ENCODE data around the gene HTRA3.

Gene HTRA3

DNA sequence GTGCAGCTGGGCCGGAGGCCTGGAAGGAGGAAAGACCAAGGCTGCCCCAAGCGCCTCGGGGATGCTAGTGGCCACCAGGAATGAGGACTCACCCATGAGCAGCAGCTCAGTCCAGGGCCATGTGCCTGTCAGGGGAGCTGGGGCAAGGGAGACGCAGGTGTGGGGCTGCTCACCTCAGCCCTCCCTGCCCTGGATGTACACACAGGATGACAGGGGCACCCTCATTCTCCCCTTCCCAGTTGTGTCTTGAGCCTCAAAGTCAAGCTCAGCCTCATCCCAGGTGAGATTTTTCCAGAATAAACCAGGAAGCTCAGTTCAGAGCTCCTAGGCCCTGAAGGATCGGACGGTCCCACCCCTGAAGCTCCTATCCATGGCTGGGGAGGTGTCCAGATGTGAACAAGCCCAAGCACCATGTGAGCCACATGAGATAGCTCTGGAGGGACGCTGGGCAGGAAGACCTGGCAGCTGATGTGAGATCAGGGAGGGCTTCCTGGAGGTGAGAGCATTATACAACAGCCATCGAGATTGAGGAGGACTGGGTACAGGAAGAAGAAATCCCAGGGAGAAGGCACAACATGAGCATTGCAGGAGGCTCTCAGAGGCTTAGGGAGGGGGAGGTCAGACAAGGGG, 23.0 kb downstream of the HTRA3 start:
- DNase-seq (ENCODE audit: low read depth): no peak

DNA sequence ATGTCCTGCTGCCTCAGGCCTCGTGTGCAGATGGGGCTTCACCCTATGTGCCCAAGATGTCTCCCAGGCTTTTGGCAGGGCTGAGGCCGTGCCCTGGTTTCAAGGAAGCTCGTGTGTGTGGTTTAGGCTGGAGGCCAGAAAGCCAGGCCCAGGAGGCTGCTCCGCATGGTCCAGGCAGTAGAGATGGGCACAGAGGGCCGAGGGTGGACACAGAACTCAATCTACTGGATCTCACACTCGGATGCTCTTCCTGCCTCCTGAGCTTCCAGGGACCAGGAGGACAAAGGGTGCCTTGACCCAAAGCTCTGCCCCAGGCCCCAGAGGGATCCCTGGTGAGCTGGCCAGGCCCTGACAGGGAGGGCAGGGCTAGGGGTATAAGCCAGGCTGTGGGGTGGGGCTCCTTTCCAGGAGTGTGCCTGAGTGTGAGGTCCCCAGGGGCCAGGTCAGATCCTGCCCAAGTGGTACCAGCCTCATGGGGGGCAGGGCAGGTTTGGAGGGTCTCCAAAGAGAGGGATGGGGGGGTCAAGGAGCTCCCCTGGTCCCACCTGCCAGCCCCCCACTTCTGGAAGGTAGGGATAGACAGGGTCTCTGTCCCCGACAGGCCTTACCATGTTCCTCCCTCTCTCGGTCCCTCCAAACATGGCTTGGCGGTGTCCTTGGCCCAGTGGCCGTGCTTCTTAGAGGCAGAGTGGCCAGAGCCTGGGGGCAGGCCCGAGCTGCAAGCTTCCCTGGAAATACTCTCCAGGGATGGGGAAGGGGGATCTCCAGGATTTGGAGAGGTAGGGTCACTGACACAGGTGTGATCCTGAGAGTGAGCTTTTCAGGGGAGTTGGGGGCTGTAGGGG, 23.8 kb downstream of the HTRA3 start:
- DNase-seq (ENCODE audit: low read depth): no peak

DNA sequence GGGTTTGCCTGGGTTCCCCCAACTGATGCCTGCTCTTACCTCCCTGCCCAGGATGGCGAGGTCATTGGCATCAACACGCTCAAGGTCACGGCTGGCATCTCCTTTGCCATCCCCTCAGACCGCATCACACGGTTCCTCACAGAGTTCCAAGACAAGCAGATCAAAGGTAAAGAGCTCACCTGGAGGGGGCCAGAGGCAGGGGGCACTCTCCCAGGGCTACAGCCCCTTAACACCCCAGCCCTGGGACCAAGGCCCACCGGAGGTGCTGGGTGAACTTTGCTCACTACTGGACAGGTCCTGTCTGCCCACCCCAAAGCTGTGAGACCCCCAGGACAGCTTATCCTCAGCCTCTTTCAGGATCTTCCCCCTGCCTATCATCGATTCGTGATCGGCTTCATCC, 24.5 kb downstream of the HTRA3 start:
- no peak for DNase-seq (ENCODE audit: low read depth)

DNA sequence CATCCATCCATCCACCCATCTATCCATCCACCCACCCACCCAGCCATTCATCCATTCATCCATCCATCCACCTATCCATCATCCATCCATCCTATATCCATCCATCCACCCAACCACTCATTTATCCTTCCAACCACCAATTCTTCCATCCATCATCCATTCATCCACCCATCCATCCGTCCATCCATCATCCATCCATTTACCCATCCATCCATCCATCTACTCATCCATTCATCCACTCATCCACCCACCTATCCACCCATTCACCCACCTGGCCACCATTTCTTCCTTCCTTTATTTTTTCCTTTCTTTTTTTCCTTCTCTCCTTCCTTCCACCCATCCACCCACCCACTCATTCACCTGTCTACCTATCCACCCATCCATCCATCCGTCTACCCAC, 25.2 kb downstream of the HTRA3 start:
- DNase-seq (ENCODE audit: low read depth): no peak

DNA sequence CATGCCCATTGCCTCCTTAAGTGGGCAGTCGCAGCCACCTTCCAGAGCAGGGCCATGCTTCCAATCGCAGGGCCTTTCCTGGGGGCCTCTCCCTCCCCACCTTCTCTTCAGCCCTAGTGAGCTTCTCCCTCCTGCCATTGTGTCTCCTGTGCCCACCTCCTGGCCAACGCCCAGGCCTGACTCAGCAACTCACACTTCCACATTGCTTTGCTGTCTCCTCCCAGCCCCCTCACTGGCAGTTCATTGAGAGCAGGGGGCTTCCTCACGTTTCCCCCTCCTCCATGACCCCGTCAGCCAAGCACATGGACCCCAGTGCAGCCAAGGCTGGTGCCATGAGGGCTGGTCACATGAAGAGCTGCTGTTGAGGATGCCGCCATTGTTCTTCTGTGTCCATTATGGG, 25.9 kb downstream of the HTRA3 start:
- no peak for DNase-seq (ENCODE audit: low read depth)

DNA sequence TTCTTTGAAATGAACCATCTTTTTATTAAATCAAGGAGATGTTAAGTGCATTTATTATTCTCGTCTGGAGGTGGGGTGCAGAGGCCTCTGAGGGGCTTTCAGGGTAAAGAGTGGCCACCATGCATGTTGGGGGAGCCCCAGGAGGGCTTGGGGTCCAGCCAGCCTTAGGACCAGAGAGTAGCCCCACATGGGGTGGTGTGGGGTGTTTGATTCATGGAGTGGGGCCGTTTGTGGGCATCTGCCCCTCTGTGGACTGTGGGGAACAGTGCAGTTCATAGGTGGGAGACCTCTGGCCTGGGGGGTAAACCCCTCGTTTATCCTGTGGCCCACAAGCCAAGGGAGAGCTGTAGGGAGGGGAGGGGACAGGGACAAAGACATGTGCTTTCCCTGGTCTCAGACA, 26.9 kb downstream of the HTRA3 start:
- DNase-seq (ENCODE audit: low read depth): no peak

DNA sequence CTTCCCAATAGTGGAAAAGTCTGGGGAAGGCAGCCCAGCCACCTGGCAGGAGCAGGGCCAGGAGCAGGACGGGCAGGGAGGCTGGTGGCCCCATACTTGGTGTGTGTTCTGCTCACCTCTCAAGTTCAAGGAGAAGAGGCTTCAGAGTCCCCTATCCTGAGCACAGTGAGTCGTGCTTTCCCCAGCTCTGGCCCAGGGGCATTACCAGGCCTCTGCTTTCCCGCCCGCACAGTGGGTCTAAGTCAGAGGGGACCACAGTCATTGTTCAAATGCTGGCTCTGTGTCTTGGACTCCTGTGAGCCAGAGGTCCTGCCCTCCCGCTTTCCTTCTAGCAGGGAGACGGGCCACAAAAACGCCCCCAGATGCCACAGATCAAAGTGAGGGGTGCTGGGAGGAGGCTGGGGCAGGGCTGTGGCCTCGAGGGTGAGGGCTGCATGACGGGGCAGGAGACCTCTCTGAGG, 27.6 kb downstream of the HTRA3 start:
- no peak for DNase-seq (ENCODE audit: low read depth)

DNA sequence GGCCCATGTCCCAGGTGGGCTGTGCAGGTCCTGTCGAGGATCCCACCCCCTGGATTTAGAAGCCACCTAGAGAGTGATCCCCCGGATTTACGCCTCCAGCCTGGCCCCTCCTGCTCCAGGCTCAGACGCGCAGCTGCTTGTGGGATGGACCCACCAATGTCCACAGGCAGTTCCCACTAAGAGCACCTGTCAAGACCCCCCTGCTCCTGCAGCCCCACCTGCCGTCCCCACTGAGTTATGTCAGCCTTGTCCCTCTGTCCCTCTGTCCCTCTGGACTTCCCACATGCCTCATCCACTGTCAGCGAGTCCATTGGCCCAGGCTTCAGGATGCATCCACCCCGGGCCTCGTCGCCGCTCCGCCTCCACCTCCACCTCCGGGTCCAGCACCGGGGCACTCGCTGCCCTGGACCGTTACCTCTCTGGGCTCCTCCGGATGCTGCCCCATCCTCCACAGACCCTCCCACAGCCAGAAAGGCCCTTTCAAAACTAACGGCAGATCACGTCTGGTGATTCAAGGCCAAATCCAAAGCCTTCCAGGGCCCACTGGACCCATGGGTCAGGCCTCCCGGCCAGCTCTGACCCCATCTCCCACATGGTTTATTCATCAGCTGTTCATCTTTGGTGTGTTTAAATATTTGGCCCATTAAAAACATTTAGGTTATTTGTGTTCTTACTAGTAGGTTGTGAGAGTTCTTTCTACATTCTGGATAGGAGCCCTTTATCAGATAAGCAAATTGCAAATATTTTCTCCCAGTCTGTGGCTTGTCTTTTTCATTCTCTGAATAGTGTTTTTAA, 28.3 kb downstream of the HTRA3 start:
- no peak for DNase-seq (ENCODE audit: low read depth)

DNA sequence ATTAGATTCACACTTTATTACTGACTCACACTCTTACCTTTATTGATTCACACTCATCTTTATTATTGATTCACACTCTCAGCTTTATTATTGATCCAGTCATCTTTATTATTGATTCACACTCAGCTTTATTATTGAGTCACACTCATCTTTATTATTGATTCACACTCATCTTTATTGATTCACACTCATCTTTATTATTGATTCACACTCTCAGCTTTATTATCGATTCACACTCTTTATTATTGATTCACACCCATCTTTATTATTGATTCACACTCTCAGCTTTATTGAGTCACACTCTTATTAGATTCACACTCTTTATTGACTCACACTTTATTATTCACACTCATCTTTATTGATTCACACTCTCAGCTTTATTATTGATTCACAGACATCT, 31.3 kb downstream of the HTRA3 start:
- DNase-seq (ENCODE audit: low read depth): no peak

DNA sequence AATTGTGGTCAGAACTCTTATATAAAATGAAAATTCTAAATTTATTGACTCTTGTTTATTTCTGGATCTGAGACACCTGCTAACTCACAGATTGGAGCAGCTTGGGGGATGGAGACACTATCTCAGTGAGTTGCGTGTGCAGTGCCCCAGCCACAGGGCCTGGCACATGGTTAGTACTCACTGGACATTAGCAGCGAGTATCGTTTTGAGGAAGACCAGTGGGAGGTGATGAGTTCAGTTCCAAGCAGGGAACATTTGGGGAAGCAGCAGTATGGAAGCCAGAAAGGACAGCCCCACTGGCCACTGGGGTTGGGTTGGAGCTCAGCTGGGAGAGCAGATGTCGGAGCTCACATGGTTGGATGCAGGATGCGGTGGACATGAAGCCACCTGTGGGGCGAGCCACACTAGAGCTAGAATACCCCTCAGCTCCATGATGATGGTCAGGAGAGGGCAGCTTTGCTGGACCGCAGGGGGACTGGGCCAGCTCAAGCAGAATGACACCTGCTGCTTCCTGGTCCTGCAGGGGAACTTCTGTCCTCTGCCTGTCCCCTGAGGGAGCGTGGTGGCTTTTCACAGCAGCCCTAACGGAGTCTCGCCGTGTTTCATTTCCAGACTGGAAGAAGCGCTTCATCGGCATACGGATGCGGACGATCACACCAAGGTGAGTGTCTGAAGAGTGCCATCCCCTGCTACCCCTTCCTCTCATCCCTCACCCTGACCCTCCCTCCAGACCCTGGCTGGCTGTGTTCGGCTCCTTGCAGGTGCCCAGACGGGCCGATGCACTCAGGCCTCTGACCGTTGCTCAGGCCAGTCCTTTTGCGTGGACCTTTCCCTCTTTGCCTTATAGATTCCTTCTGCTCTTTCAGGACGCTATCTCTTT, 32.5 kb downstream of the HTRA3 start:
- no peak for DNase-seq (ENCODE audit: low read depth)

DNA sequence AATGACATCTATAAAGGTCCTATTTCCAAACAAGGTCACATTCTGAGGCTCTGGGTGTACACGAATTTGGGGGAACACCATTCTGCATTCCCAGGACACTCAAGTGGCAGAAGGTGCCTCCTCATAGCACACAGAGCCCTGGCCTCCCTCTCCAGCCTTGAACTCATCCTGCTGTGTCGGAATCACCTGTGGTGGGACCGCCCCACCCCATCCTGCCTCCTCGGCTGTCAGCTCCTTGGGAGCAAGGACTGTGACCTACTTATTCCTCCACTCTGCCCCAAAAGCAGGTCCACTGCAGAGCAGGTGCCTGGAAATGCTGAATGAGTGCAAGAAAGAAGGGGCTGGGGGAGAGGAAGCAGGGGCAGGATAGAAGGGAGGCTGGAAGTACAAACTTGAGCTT, 33.5 kb downstream of the HTRA3 start:
- no peak for DNase-seq (ENCODE audit: low read depth)

DNA sequence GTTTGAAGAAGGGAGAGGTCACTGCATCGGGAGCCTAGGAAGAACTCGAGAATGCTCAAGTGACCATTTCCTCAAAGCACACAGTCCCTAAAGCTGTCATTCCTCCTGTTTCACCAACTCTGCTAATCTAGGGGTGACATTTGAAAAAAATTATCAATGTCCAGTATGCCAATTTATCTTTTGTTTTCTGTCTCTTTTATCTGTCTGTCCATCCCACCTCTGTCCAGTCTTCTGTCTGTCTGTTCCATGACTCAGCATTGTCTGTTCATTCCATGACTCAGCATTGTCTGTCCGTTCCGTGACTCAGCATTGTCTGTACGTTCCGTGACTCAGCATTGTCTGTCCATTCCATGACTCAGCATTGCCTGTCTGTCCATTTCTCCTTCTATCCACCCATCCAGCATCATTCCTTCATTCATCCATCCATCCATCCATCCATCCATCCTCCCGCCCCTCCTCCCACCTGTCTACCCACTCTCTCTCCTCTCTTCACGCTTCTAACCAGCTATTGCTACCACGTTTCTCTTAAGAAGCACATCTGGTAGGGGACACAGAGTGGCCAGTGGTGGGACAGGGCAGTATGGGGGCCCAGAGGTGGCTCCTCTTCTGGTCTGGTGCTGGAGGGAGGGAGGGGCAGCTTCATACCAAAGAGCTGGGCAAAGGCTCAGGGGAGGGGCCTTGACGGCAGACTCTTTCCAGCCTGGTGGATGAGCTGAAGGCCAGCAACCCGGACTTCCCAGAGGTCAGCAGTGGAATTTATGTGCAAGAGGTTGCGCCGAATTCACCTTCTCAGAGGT, 34.1 kb downstream of the HTRA3 start:
- DNase-seq (ENCODE audit: low read depth): no peak

DNA sequence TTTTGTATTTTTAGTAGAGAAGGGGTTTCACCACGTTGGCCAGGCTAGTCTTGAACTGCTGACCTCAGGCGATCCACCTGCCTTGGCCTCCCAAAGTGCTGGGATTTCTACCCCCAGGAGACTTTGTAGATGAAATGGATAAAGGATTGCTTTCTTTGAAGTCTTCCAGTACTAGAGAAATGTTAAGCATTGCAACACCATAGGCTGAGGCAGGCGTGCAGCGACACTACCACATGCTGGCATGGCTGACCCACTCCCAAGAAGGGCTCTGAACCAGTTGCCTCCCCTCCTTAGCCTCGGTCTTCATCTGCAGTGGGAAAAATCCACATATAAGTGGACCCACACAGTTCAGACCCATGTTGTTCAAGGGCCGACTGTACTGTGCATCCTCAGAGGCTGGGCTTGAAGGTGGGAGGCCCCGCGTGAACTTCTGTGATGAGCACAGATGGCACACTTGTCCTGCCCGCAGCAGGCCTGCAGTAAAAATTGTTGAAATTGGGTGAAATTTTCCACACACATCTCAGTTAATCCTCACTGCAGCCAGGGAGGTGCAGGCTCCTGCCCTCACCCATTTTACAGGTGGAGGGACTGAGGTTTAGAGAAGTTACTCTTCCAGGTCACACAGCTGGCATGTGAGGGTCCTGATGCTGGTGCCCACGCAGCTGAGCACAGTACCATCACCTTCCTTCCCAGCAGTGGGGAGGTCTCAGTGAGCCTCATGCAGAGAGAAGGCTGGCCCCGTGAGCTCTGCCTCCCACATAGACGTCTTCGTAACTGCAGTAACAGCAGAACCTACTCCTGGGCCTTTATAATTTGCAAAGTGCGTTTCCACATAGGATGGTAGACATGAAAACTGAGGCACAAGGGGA, 35.5 kb downstream of the HTRA3 start:
- DNase-seq (ENCODE audit: low read depth): no peak

DNA sequence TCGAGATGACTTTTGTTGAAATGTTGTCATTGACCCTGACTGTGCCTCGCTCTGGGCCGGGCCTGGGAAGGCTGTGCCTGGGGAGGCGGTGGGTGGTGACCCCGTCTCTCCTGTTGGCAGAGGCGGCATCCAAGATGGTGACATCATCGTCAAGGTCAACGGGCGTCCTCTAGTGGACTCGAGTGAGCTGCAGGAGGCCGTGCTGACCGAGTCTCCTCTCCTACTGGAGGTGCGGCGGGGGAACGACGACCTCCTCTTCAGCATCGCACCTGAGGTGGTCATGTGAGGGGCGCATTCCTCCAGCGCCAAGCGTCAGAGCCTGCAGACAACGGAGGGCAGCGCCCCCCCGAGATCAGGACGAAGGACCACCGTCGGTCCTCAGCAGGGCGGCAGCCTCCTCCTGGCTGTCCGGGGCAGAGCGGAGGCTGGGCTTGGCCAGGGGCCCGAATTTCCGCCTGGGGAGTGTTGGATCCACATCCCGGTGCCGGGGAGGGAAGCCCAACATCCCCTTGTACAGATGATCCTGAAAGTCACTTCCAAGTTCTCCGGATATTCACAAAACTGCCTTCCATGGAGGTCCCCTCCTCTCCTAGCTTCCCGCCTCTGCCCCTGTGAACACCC, 36.4 kb downstream of the HTRA3 start:
- no peak for DNase-seq (ENCODE audit: low read depth)

DNA sequence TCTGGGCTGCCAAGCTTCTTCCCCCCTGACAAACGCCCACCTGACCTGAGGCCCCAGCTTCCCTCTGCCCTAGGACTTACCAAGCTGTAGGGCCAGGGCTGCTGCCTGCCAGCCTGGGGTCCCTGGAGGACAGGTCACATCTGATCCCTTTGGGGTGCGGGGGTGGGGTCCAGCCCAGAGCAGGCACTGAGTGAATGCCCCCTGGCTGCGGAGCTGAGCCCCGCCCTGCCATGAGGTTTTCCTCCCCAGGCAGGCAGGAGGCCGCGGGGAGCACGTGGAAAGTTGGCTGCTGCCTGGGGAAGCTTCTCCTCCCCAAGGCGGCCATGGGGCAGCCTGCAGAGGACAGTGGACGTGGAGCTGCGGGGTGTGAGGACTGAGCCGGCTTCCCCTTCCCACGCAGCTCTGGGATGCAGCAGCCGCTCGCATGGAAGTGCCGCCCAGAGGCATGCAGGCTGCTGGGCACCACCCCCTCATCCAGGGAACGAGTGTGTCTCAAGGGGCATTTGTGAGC, 37.0 kb downstream of the HTRA3 start:
- DNase-seq (ENCODE audit: low read depth): no peak

DNA sequence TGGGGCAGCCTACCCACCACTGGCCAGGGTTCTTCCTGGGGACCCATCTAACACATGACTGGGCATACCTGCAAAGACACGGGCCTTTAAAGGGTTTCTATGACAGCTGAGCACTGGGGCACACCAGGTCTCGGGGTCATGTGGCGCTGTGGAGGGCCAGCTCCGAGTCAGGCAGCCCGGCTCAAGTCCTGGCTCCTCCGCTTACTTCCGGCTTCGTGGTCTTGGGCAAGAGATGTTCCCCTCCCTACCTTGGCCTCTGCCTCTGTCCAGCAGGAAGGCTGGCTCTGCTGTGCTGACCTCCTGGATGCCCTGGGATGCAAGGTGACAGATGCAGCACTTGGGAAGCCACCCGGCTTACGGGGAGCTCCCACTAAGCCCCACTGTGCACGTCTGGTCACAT, 37.6 kb downstream of the HTRA3 start:
- no peak for DNase-seq (ENCODE audit: low read depth)

DNA sequence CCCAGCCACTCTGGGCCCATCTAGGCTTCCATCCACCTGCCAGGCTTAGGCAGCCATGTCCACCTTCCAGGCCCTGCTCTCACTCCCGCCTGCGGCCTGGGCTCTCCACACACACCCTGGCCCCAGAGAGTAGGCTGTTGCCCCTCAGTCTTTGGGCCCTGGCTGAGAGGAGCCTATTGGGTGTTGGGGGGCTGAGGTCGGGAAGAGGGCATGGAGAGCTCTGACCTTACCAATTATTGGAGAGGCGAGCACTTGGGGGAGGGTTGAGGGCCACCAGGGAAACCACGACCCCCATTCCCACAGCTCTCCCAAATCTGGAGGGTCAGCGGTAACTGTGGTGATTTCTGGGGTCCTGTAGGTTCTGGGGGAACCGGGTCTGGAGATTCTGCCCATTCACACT, 38.2 kb downstream of the HTRA3 start:
- DNase-seq (ENCODE audit: low read depth): no peak

DNA sequence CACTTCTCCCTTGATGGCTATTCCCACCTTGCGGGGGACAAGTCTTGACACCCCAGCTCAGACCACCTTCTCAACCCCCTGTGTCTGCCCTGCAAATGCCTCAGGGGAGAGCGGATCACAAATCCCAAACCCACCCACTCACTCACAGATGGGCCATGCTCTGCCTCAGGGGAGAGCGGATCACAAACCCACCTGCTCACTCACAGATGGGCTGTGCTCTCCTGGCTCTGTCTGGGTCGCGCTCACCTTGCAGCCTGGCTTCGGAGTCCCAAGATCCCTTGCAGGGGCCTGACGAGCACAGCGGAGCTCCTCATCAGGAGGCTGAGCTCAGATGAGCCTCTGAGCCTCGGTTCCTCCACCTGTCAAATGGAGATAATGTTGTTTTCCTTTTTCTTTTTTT, 38.6 kb downstream of the HTRA3 start:
- DNase-seq (ENCODE audit: low read depth): no peak

All from stimulated activated CD8-positive, alpha-beta memory T cell treated with anti-CD3 and anti-CD28 coated beads, Interleukin-12 subunit alpha, Interleukin-12 subunit beta, amount 100 ng/mL, for 1 hour (primary cell).